Trophoblast cell (in vitro differentiated cells and primary cell): ENCODE data around the gene HLCS.

Experiments used
- DNase-seq, 2 donors: peaks; one replicate each; pipeline ENCODE4 v3.0.0-alpha.2; 2016
- H2AFZ ChIP-seq: 2 replicates; pipeline ENCODE4 v1.6.1; 2013; ENCODE audit warnings: low read length, moderate library complexity, mild to moderate bottlenecking; ENCODE audit not compliant: insufficient read depth, poor library complexity
- H2AK5ac ChIP-seq: 2 replicates; pipeline ENCODE4 v1.6.1; 2013; ENCODE audit warnings: mild to moderate bottlenecking, low read length
- H2BK120ac ChIP-seq: 2 replicates; pipeline ENCODE4 v1.6.1; 2013; ENCODE audit warnings: low read length, mild to moderate bottlenecking, moderate library complexity; ENCODE audit not compliant: insufficient read depth, poor library complexity
- H2BK12ac ChIP-seq: 2 replicates; pipeline ENCODE4 v1.6.1; 2013; ENCODE audit warnings: mild to moderate bottlenecking, low read length, moderate library complexity
- H2BK5ac ChIP-seq: 2 replicates; pipeline ENCODE4 v1.6.1; 2013; ENCODE audit warnings: low read length, low read depth, moderate library complexity, mild to moderate bottlenecking; ENCODE audit not compliant: poor library complexity
- H3K14ac ChIP-seq: 2 replicates; pipeline ENCODE4 v1.6.1; 2013; ENCODE audit warnings: mild to moderate bottlenecking, low read length
- H3K18ac ChIP-seq: 2 replicates; pipeline ENCODE4 v1.6.1; 2013; ENCODE audit warnings: mild to moderate bottlenecking, low read length
- H3K23ac ChIP-seq: 2 replicates; pipeline ENCODE4 v1.6.1; 2013; ENCODE audit warnings: low read length
- H3K27ac ChIP-seq: 2 replicates; pipeline ENCODE4 v1.5.1; 2013; ENCODE audit warnings: low read depth, mild to moderate bottlenecking, inconsistent platforms, low read length, moderate library complexity
- H3K27me3 ChIP-seq: 2 replicates; pipeline ENCODE4 v1.6.1; 2013; ENCODE audit warnings: inconsistent platforms, mild to moderate bottlenecking, low read length, moderate library complexity; ENCODE audit not compliant: insufficient read depth
- H3K36me3 ChIP-seq, 2 experiments: 1 replicate in 1 of 2; 2 replicates in 1 of 2; pipeline ENCODE4 v1.6.1; 2013; ENCODE audit warnings: low read length in 2 of 2, mild to moderate bottlenecking in 2 of 2, moderate library complexity in 1 of 2; ENCODE audit not compliant: insufficient read depth in 2 of 2, control insufficient read depth in 1 of 2
- H3K4ac ChIP-seq: 2 replicates; pipeline ENCODE4 v1.6.1; 2013; ENCODE audit warnings: low read depth, mild to moderate bottlenecking, low read length, moderate library complexity
- H3K4me1 ChIP-seq, 2 experiments: 1 replicate in 1 of 2; 2 replicates in 1 of 2; pipeline ENCODE4 v1.6.1; 2013; ENCODE audit warnings: low read length in 2 of 2, mild to moderate bottlenecking in 2 of 2, moderate library complexity in 1 of 2; ENCODE audit not compliant: insufficient read depth in 2 of 2, control insufficient read depth in 1 of 2
- H3K4me2 ChIP-seq: 2 replicates; pipeline ENCODE4 v1.6.1; 2013; ENCODE audit warnings: inconsistent platforms, mild to moderate bottlenecking, low read length, moderate library complexity
- H3K4me3 ChIP-seq: 2 replicates; pipeline ENCODE4 v1.5.1; 2013; ENCODE audit warnings: mild to moderate bottlenecking, low read depth, low read length, inconsistent platforms
- H3K79me1 ChIP-seq: one replicate; pipeline ENCODE4 v1.6.1; 2013; ENCODE audit warnings: low read length
- H3K79me2 ChIP-seq: 2 replicates; pipeline ENCODE4 v1.6.1; 2013; ENCODE audit warnings: low read length, mild to moderate bottlenecking; ENCODE audit not compliant: control insufficient read depth, insufficient read depth, poor library complexity
- H3K9ac ChIP-seq: 2 replicates; pipeline ENCODE4 v1.6.1; 2013; ENCODE audit warnings: mild to moderate bottlenecking, low read length
- H3K9me3 ChIP-seq: 2 replicates; pipeline ENCODE4 v1.6.1; 2013; ENCODE audit warnings: low read depth, mild to moderate bottlenecking, control low read depth, inconsistent platforms, low read length; ENCODE audit not compliant: insufficient read depth
- H4K12ac ChIP-seq: 2 replicates; pipeline ENCODE4 v1.6.1; 2013; ENCODE audit warnings: low read depth, mild to moderate bottlenecking, low read length, moderate library complexity
- H4K8ac ChIP-seq: 2 replicates; pipeline ENCODE4 v1.6.1; 2013; ENCODE audit warnings: low read depth, mild to moderate bottlenecking, low read length, moderate library complexity
- H4K91ac ChIP-seq: one replicate; pipeline ENCODE4 v1.6.1; 2013; ENCODE audit warnings: low read depth, mild to moderate bottlenecking, low read length, moderate library complexity
- WGBS: extraction: QIAGEN DNeasy Blood & Tissue Kit; methylation state at CpG from one replicate; pipeline ENCODE4 v1.1.7; 2013; ENCODE audit warnings: missing lambda C conversion rate; ENCODE audit not compliant: insufficient read length, insufficient coverage; ENCODE audit errors: extremely low coverage; 5-methylcytosine and 5-hydroxymethylcytosine counted together

HLCS gene

GRCh38 chr21:36825658-36826057 is 140.8 kb downstream of the HLCS start:
- whole genome bisulfite sequencing, result no CpG with 5 or more reads among the region's 5 CpGs
- H2BK120ac ChIP-seq, result no peak overlapping the region

GRCh38 chr21:36821032-36821299 is 145.5 kb downstream of the HLCS start:
- no peaks in the 10 kb centered on the region for H3K79me1 ChIP-seq
- no peak overlapping the region for H3K14ac ChIP-seq
- no peak overlapping the region for H3K27ac ChIP-seq
- H4K8ac ChIP-seq, result no peak overlapping the region
- no peak overlapping the region for H4K91ac ChIP-seq
- H2BK12ac ChIP-seq, result no peak overlapping the region
- no peak overlapping the region for H3K4ac ChIP-seq
- H3K18ac ChIP-seq, result no peak overlapping the region
- H3K4me1 ChIP-seq, result peaks cover 0 to 2% of the 10 kb centered on the region in 2 experiments
- H2AFZ ChIP-seq, result no peak overlapping the region
- no peak overlapping the region for H3K4me3 ChIP-seq
- no peak overlapping the region for H3K4me2 ChIP-seq
- H4K12ac ChIP-seq, result no peak overlapping the region
- no peak overlapping the region for H3K23ac ChIP-seq
- H3K9me3 ChIP-seq, result peaks cover 3% of the 10 kb centered on the region
- H2BK120ac ChIP-seq, result no peak overlapping the region
- WGBS, result no CpG with 5 or more reads among the region's 7 CpGs
- no peak overlapping the region for H3K9ac ChIP-seq
- H2BK5ac ChIP-seq, result no peak overlapping the region
- H2AK5ac ChIP-seq, result no peak overlapping the region
- DNase-seq, result no peak
- H3K79me2 ChIP-seq, result no peaks in the 10 kb centered on the region
- no peaks in the 10 kb centered on the region for H3K27me3 ChIP-seq
- H3K36me3 ChIP-seq, result no peaks in the 10 kb centered on the region

More at GRCh38 chr21:36825658-36826057, 140.8 kb downstream of the HLCS start:
- Histone ChIP-seq H3K9ac (no peak overlapping the region), H4K8ac (no peak overlapping the region), H3K23ac (no peak overlapping the region), H2AFZ (no peak overlapping the region), H3K4ac (no peak overlapping the region), H3K4me1 (no peaks in the 10 kb centered on the region), H3K79me1 (no peaks in the 10 kb centered on the region), H3K79me2 (no peaks in the 10 kb centered on the region), H3K4me3 (no peak overlapping the region), H3K14ac (no peak overlapping the region), H3K27ac (no peak overlapping the region), H3K18ac (no peak overlapping the region), H2BK5ac (no peak overlapping the region), H2BK12ac (no peak overlapping the region), H4K91ac (no peak overlapping the region), H3K27me3 (no peaks in the 10 kb centered on the region), H3K36me3 (no peaks in the 10 kb centered on the region), H3K9me3 (no peaks in the 10 kb centered on the region), H2AK5ac (no peak overlapping the region), H4K12ac (no peak overlapping the region), H3K4me2 (no peak overlapping the region)
- no peak for DNase-seq

DNA sequence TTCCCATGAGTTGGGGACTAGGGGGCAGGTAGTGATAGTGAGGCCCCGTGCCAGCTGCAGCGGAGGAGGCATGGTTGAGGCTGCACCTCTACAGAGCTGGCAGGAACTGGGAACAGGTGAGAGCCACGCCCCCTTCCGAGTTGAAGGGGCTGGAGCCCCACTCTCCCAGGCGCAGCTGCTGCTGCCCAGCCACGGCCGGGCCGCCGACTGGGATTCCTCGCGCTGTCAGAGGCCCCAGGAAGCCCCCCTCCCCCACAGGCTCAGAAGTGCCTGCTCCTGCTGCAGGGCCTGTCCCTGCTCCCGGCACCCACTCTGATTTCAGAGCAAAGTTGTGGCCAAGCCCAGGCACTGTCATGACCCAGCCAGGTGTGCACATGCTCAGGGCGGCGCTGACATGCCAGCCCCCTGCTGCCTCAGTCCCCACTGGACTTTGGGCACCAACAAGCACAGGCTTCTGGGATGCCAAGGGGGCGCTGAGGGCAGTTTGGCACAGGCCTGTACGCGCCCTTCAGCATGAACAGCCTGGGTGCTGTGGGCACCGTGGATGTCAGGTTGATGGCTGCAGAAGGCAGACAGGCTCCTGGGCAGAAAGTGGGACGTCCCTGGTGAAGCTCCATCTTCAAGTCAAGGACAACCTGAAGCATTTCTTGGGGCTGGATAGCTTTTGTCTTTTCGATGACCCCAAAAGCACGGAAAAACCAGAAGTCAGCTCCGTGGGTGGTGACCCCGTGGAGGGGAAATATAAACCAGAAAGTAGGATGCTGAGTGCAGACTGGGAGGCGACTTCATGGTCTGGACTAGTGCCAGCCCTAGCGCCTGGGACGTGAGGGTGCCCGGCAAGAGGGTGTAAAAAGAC is 146.1 kb downstream of the HLCS start:
- Histone ChIP-seq H3K4me1 (peaks cover 0 to 2% of the 10 kb centered on the region in 2 experiments), H3K4me2 (no peak overlapping the region), H3K79me2 (no peaks in the 10 kb centered on the region), H2BK12ac (no peak overlapping the region), H3K79me1 (no peaks in the 10 kb centered on the region), H4K91ac (no peak overlapping the region), H3K18ac (no peak overlapping the region), H2BK120ac (no peak overlapping the region), H2AFZ (no peak overlapping the region), H3K14ac (no peak overlapping the region), H2BK5ac (no peak overlapping the region), H3K9ac (no peak overlapping the region), H3K27me3 (no peaks in the 10 kb centered on the region), H3K23ac (no peak overlapping the region), H3K4ac (no peak overlapping the region), H2AK5ac (no peak overlapping the region), H3K27ac (no peak overlapping the region), H3K9me3 (peaks cover 3% of the 10 kb centered on the region), H3K4me3 (no peak overlapping the region), H3K36me3 (no peaks in the 10 kb centered on the region), H4K8ac (no peak overlapping the region), H4K12ac (no peak overlapping the region)
- WGBS, result no CpG with 5 or more reads among the region's 27 CpGs
- no peak for DNase-seq

GRCh38 chr21:36817732-36818450 is 148.6 kb downstream of the HLCS start:
- Histone ChIP-seq H3K14ac (no peak overlapping the region), H2BK12ac (no peak overlapping the region), H4K91ac (no peak overlapping the region), H3K4me3 (no peak overlapping the region), H3K4me2 (no peak overlapping the region), H3K23ac (no peak overlapping the region), H2BK5ac (no peak overlapping the region), H4K8ac (no peak overlapping the region), H3K18ac (no peak overlapping the region), H3K79me1 (no peaks in the 10 kb centered on the region), H3K4me1 (peaks cover 0 to 2% of the 10 kb centered on the region in 2 experiments), H2BK120ac (no peak overlapping the region), H2AK5ac (no peak overlapping the region), H3K9ac (no peak overlapping the region), H3K79me2 (no peaks in the 10 kb centered on the region), H3K27me3 (no peaks in the 10 kb centered on the region), H3K4ac (no peak overlapping the region), H4K12ac (no peak overlapping the region), H3K27ac (no peak overlapping the region), H3K36me3 (no peaks in the 10 kb centered on the region), H2AFZ (no peak overlapping the region), H3K9me3 (peaks cover 3% of the 10 kb centered on the region)
- DNase-seq, result no peak
- whole genome bisulfite sequencing, result no CpG with 5 or more reads among the region's 13 CpGs
